Activated T-helper 17 cell treated with anti-CD3 and anti-CD28 coated beads, Interleukin-2, amount 50 U/mL, for 72 hours (primary cell): ENCODE measurements around the gene FAM234A. TPM values are rescaled to one million over a fixed set of nuclear protein-coding genes. Genes with fewer than 3 reads are reported as not detected.
A peak's percentile ranks its signal among the peaks of the same experiment; 100 is the strongest.
"Not testable (repeated sequence)": the region's sequence is repeated elsewhere in the genome, so short reads cannot be mapped to it uniquely, and the experiment has no call there.

Source experiments
- ATAC-seq: fragments of 150-1000 bp; cut with Tn5 transposase; replicated peaks from 2 replicates; pipeline ENCODE4 v1.10.0; 2021; ENCODE audit warnings: mild to moderate bottlenecking, moderate library complexity
- H3K27ac Mint-ChIP-seq: one replicate; pipeline ENCODE4 v1.8.0; 2022; ENCODE audit warnings: mixed read lengths
- H3K27me3 Mint-ChIP-seq: one replicate; pipeline ENCODE4 v1.8.0; 2022; ENCODE audit warnings: mixed read lengths
- H3K36me3 Mint-ChIP-seq: one replicate; pipeline ENCODE4 v1.8.0; 2022; ENCODE audit warnings: low read depth, mild to moderate bottlenecking, mixed read lengths
- H3K4me1 Mint-ChIP-seq: one replicate; pipeline ENCODE4 v1.8.0; 2022; ENCODE audit warnings: mixed read lengths
- H3K4me3 Mint-ChIP-seq: one replicate; pipeline ENCODE4 v1.8.0; 2022; ENCODE audit warnings: mild to moderate bottlenecking, mixed read lengths
- H3K9me3 Mint-ChIP-seq: one replicate; pipeline ENCODE4 v1.8.0; 2022; ENCODE audit warnings: mixed read lengths
- total RNA-seq, 2 donors: library from RNA; stranded (reverse); gene quantifications; one replicate each; pipeline ENCODE4 v1.2.3, GENCODE V29; 2022

FAM234A gene
- total RNA-seq, 2 donors from 2014 or later: 4.0 to 6.8 TPM

DNA sequence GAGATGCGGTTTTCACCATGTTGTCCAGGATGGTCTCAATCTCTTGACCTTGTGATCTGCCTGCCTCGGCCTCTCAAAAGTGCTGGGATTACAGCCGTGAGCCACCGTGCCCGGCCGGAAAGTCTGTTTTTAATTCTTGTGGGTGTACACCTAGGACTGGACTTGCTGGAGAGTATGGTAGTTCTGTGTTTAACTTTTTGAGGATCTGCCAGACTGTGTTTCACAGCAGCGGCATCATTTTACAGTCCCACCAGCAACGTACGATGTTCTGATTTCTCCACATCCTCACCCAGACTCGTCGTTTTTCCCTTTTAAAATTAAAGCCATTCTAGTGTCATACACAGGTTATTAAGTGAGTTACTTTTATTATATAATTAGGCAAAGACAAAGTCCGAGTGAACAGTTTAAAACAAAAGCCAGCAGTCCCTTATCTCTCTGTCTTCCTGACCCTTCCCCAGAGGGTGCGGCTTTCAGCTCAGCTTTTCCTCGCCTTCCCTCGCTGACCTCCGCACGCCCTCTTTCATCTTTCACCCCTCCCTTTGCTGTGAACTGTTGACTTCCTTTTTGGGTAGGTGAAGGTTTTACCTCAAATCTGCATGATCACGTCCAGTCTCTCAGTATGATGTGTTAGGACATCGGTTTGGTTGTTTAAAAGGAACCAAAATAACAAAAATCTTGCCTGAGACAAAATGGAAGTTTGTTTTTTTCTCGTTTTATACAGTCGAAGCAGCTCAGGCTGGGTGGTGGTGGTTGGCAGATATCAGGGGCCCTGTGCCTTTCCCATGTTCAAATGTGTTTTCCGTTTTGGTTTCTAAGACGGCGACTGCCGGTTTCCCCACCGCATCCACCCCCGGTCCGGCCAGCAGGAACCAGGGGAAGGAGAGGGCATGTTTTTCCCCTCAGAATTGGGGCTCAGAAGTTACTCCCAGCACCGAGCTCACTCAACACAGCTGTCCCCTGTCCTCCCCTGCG, 18.0 kb downstream of the FAM234A start:
- Mint-ChIP-seq H3K4me1 (peaks cover 7% of the 10 kb centered on the region), H3K27ac (peak overlapping the region; percentile 30), H3K9me3 (no peaks in the 10 kb centered on the region), H3K4me3 (peak overlapping the region; percentile 68), H3K27me3 (no peaks in the 10 kb centered on the region), H3K36me3 (peaks cover 24% of the 10 kb centered on the region)
- peak; percentile 97 for ATAC-seq

DNA sequence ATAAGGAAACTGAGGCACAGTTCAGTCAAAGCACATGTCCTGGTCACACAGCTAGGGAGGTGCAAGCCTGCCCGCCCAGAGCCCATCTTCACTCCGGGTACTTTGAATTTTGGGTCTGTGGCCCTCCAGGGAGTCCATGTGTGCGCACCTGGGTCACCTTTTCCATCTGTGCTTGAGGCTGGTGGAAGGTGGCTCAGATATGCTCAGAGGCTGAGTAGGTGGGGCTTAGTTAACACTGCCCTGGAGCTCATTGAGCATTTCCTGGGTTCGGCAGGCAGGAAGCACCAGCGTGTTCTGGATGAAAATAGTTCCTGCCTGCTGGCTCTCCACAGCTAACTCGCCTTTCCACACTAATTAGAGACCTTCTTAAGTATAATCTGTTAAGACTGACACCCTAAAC, 19.2 kb downstream of the FAM234A start:
- no peaks in the 10 kb centered on the region for H3K27me3 Mint-ChIP-seq
- H3K4me3 Mint-ChIP-seq: peak overlapping the region; percentile 68
- H3K4me1 Mint-ChIP-seq: peaks cover 7% of the 10 kb centered on the region
- H3K27ac Mint-ChIP-seq: no peak overlapping the region
- H3K36me3 Mint-ChIP-seq: peaks cover 24% of the 10 kb centered on the region
- no peaks in the 10 kb centered on the region for H3K9me3 Mint-ChIP-seq
- ATAC-seq: no peak

DNA sequence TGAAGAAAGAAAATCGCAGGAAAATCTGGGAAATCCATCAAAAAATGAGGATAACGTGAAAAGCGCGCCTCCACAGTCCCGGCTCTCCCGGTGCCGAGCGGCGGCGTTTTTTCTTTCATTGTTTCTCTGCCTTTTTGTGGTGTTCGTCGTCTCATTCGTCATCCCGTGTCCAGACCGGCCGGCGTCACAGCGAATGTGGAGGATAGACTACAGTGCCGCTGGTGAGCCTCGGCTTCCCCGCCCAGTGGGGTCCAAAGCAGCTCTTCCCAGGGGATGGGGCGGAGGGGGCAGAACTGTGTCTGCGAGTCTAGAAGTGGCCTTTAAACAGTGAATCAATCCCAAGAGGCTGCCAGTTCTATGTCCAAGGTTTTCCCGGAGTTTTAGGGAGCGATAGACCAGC, 19.8 kb downstream of the FAM234A start:
- H3K9me3 Mint-ChIP-seq: no peaks in the 10 kb centered on the region
- peaks cover 13% of the 10 kb centered on the region for H3K4me1 Mint-ChIP-seq
- no peak overlapping the region for H3K27ac Mint-ChIP-seq
- no peaks in the 10 kb centered on the region for H3K27me3 Mint-ChIP-seq
- no peak overlapping the region for H3K4me3 Mint-ChIP-seq
- no peak for ATAC-seq
- peaks cover 24% of the 10 kb centered on the region for H3K36me3 Mint-ChIP-seq

DNA sequence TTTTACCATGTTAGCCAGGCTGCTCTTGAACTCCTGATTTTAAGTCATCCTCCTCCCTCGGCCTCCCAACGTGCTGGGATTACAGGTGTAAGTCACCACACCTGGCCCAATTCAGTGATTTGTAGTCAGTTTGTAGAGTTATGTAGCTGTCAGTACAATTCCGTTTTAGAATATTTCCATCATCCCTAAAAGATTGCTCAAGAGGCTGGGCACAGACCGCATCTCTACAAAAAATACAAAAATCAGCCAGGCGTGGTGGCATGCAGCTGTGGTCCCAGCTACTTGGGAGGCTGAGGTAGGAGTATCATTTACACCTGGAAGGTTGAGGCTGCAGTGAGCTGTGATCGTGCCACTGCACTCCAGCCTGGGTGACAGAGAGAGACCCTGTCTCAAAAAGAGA, 20.6 kb downstream of the FAM234A start:
- no peak overlapping the region for H3K4me3 Mint-ChIP-seq
- no peak overlapping the region for H3K27ac Mint-ChIP-seq
- H3K4me1 Mint-ChIP-seq: peaks cover 13% of the 10 kb centered on the region
- no peak for ATAC-seq
- H3K9me3 Mint-ChIP-seq: no peaks in the 10 kb centered on the region
- no peaks in the 10 kb centered on the region for H3K27me3 Mint-ChIP-seq
- peaks cover 23% of the 10 kb centered on the region for H3K36me3 Mint-ChIP-seq

DNA sequence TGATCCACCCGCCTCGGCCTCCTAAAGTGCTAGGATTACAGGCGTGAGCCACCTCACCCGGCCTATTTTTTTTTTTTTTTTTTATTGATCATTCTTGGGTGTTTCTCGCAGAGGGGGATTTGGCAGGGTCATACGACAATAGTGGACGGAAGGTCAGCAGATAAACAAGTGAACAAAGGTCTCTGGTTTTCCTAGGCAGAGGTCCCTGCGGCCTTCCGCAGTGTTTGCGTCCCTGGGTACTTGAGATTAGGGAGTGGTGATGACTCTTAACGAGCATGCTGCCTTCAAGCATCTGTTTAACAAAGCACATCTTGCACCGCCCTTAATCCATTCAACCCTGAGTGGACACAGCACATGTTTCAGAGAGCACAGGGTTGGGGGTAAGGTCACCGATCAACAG, 23.5 kb downstream of the FAM234A start:
- H3K27ac Mint-ChIP-seq, H3K4me1 Mint-ChIP-seq, ATAC-seq, H3K4me3 Mint-ChIP-seq, H3K27me3 Mint-ChIP-seq, H3K9me3 Mint-ChIP-seq: not testable (repeated sequence)
- H3K36me3 Mint-ChIP-seq: peaks cover 24% of the 10 kb centered on the region

DNA sequence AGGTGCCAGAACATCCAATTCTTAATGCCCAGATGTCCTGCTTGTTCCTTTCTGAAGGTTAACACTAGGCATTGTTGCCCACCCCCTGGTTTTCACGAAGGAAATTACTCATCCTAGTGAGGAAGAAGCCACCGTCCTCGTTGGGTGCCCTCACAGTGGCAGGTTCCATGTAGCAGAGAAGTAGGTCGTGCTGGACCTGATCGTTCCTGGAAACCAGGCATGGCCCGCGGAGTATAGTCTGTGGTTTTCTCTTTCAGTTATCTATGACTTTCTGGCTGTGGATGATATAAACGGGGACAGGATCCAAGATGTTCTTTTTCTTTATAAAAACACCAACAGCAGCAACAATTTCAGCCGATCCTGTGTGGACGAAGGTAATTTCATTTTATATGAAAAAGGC, 24.6 kb downstream of the FAM234A start:
- H3K27ac Mint-ChIP-seq: no peak overlapping the region
- H3K9me3 Mint-ChIP-seq: no peaks in the 10 kb centered on the region
- ATAC-seq: peak; percentile 75
- no peaks in the 10 kb centered on the region for H3K27me3 Mint-ChIP-seq
- peaks cover 24% of the 10 kb centered on the region for H3K36me3 Mint-ChIP-seq
- peaks cover 6% of the 10 kb centered on the region for H3K4me1 Mint-ChIP-seq
- H3K4me3 Mint-ChIP-seq: peak overlapping the region; percentile 36

DNA sequence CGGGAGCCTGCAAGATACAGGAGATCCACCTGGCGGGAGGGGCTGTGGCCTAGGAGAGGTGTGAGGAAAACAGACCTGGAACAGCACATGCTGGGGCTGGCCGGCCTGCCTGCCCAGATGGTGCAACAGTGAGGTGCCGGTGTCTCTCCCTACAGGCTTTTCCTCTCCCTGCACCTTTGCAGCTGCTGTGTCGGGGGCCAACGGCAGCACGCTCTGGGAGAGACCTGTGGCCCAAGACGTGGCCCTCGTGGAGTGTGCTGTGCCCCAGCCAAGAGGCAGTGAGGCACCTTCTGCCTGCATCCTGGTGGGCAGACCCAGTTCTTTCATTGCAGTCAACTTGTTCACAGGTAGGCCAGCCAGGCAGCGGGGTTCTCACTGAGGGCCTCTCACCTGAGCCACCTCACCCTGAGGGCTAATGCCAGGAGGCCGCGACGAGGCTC, 25.2 kb downstream of the FAM234A start:
- Mint-ChIP-seq H3K9me3 (no peaks in the 10 kb centered on the region), H3K4me1 (peaks cover 6% of the 10 kb centered on the region), H3K4me3 (peak overlapping the region; percentile 36), H3K27me3 (no peaks in the 10 kb centered on the region), H3K27ac (no peak overlapping the region), H3K36me3 (peaks cover 24% of the 10 kb centered on the region)
- ATAC-seq: no peak

DNA sequence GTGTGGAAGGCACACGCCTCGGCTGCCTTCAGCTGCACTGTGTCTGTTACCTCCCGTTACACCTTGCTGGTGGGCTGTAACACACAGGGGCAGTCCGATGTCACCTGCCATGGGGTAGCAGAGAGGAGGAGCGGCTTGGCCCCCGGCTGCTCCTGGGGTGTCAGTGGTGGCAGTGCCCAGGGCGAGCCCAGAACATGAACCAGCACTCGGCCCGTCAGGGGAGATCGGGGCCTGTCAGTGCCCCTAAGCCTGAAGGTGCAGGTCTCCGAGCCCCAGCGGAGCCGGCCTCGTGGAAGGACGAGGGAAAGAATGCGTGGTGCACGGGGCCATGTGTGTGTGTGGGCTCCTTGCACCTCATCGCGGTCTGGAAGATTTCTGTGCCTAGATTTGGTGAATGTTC, 25.7 kb downstream of the FAM234A start:
- Mint-ChIP-seq H3K36me3 (peaks cover 20% of the 10 kb centered on the region), H3K27ac (no peak overlapping the region), H3K4me1 (peaks cover 6% of the 10 kb centered on the region), H3K27me3 (no peaks in the 10 kb centered on the region), H3K4me3 (no peak overlapping the region), H3K9me3 (no peaks in the 10 kb centered on the region)
- ATAC-seq: no peak

DNA sequence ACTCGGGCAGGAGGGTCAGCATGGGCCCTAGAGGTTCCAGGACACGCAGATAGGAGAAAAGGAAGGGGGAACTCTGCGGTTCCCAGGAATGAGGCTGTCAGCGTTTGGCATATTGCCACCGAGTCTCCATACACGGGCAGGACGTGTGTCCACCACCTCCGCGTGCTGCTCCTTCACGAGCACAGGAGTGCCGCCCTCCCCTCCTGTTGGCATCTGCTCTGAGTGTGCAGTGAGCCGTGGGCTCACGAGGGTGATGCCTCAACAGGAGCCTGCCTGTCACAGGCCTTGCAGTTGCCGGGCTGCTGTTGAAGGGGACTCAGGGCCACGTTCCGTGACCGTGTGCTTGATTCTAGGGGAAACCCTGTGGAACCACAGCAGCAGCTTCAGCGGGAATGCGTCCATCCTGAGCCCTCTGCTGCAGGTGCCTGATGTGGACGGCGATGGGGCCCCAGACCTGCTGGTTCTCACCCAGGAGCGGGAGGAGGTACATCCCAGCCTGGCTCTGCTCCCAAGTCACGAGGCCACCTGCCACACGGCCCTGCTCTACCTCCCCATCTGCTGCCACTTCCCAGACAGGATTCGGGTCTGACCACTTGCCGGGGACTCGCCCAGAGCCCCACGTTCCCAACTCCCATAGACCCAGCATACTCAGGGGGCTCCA, 26.5 kb downstream of the FAM234A start:
- no peak for ATAC-seq
- H3K4me1 Mint-ChIP-seq: peaks cover 6% of the 10 kb centered on the region
- peaks cover 12% of the 10 kb centered on the region for H3K36me3 Mint-ChIP-seq
- H3K27me3 Mint-ChIP-seq: no peaks in the 10 kb centered on the region
- no peak overlapping the region for H3K27ac Mint-ChIP-seq
- no peaks in the 10 kb centered on the region for H3K9me3 Mint-ChIP-seq
- H3K4me3 Mint-ChIP-seq: no peak overlapping the region

DNA sequence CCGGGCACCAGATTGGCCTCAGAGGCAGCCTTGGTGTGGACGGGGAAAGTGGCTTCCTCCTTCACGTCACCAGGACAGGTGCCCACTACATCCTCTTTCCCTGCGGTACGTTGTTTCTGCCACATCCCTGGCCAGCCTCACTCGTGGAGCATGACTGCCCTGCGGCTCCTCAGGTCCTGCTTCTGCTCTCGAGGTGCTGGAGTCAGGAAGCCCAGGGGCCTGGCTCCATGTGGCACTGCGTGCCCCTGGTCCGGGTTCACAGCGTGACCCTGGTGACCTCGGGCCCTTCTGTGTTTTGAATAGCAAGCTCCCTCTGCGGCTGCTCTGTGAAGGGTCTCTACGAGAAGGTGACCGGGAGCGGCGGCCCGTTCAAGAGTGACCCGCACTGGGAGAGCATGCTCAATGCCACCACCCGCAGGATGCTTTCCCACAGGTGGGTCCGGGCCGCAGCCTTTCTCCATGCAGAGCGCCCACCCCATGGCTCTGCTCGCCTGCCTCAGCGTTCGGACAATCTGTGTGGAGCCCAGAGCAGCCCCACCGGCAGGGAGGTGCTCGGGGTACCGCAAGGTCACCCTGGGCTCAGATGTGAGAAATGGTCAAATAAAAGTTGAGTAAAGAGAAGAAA, 27.6 kb downstream of the FAM234A start:
- ATAC-seq: no peak
- Mint-ChIP-seq H3K36me3 (peaks cover 8% of the 10 kb centered on the region), H3K27me3 (no peaks in the 10 kb centered on the region), H3K27ac (no peak overlapping the region), H3K9me3 (no peaks in the 10 kb centered on the region), H3K4me1 (peaks cover 6% of the 10 kb centered on the region), H3K4me3 (no peak overlapping the region)

DNA sequence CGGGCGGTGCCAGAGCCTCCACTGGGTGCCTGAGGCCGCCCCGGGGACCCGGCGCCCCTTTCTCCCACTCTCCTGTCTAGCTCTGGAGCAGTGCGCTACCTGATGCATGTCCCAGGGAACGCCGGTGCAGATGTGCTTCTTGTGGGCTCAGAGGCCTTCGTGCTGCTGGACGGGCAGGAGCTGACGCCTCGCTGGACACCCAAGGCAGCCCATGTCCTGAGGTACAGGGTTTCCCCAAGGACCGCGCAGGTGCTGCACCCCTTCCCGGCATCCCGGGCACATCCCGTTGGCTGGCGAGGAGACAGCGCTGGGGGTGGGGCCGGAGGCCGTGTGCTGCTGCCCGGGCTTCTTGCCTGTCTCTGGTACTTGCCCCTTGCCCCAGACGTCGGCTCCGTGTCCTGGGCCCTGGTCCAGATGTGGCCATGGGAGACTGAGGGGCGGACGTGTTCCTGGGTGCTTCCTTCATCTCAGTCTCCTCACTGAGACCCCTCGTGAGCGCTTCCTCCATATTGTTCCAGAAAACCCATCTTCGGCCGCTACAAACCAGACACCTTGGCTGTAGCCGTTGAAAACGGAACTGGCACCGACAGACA, 28.7 kb downstream of the FAM234A start:
- Mint-ChIP-seq H3K4me3 (no peak overlapping the region), H3K9me3 (no peaks in the 10 kb centered on the region), H3K27me3 (no peaks in the 10 kb centered on the region), H3K4me1 (peaks cover 6% of the 10 kb centered on the region), H3K36me3 (peaks cover 8% of the 10 kb centered on the region), H3K27ac (no peak overlapping the region)
- no peak for ATAC-seq

DNA sequence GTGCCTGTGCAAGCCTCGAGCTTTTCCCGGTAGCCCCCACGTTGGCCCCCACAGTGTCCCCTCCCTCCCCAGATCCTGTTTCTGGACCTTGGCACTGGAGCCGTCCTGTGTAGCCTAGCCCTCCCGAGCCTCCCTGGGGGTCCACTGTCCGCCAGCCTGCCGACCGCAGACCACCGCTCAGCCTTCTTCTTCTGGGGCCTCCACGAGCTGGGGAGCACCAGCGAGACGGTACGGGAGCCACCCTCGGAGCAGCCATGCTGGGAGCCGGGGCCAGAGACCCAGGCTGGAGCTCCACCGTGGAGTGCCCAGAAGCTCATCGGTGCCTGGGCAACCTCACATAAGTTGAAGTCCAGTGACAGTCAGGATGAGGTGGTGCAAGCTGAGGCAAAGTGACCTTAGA, 29.3 kb downstream of the FAM234A start:
- Mint-ChIP-seq H3K4me1 (peaks cover 5% of the 10 kb centered on the region), H3K36me3 (peaks cover 8% of the 10 kb centered on the region), H3K9me3 (no peaks in the 10 kb centered on the region), H3K27me3 (no peaks in the 10 kb centered on the region), H3K27ac (no peak overlapping the region), H3K4me3 (no peak overlapping the region)
- ATAC-seq: no peak

DNA sequence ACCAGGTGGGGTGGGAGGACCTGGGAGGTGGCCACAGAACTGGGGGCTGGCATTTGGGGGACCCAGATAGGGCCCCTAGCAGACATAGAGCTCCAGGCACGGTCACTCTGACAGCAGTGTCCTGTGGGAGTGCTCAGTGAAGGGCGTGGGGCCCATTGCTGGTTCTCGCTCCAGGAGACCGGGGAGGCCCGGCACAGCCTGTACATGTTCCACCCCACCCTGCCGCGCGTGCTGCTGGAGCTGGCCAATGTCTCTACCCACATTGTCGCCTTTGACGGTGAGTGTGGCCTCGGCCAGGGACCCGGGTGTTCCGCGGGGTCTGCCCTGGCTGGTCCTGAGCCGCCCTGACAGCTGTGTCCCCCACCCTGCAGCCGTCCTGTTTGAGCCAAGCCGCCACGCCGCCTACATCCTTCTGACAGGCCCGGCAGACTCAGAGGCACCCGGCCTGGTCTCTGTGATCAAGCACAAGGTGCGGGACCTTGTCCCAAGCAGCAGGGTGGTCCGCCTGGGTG, 29.9 kb downstream of the FAM234A start:
- Mint-ChIP-seq H3K9me3 (no peaks in the 10 kb centered on the region), H3K4me3 (no peak overlapping the region)

DNA sequence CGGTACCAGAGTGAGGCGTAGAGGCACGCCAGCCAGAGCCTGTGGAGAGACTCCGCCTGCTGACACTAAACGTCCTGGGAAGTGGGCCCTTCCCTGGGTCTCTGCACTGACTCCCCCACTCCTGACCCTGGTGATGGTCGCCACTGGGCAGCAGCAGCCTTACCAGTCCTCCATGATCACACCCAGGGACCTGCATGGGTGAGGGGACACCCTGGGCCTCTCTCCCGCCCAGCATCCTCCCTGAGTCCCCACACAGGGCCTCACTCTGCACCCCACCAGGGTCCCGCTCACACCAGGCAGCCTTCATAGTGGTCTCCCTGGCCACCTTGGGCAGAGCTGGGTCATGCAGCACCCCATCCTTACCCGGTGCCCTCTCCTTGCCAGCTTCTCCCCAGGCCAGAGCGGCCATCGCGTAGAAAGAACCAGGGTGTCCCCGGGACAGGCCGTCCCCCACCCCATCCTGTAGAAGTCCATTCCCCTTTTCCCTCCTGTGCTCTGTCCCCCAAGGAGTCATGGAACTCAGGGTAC, 30.4 kb downstream of the FAM234A start:
- no peaks in the 10 kb centered on the region for H3K9me3 Mint-ChIP-seq
- no peaks in the 10 kb centered on the region for H3K27me3 Mint-ChIP-seq
- H3K4me3 Mint-ChIP-seq: no peak overlapping the region
- H3K36me3 Mint-ChIP-seq: peaks cover 8% of the 10 kb centered on the region
- H3K27ac Mint-ChIP-seq: no peak overlapping the region
- no peaks in the 10 kb centered on the region for H3K4me1 Mint-ChIP-seq
- no peak for ATAC-seq

More for the DNA sequence above, 29.9 kb downstream of the FAM234A start:
- no peak for ATAC-seq
- Mint-ChIP-seq H3K36me3 (peaks cover 8% of the 10 kb centered on the region), H3K27ac (no peak overlapping the region), H3K4me1 (no peaks in the 10 kb centered on the region), H3K27me3 (no peaks in the 10 kb centered on the region)
